Skin of body (tissue), 2 donors: Measurements from ENCODE around the gene CRHR1. TPM values are rescaled to one million over a fixed set of nuclear protein-coding genes. Genes with fewer than 3 reads are reported as not detected.
"Not testable (repeated sequence)": the region's sequence is repeated elsewhere in the genome, so short reads cannot be mapped to it uniquely, and the experiment has no call there.

Experiments used
- DNase-seq: peaks from one replicate; lab custom pipeline; 2025; lab: John Stamatoyannopoulos, UW
- total RNA-seq: library from RNA; depleted of rRNA; stranded (reverse); fragments of >200 nt; gene quantifications from one replicate; pipeline ENCODE4 v1.2.3, GENCODE V29; 2014

CRHR1 gene
- total RNA-seq, 1 donor from 2014 or later, result 0.39 TPM

DNA sequence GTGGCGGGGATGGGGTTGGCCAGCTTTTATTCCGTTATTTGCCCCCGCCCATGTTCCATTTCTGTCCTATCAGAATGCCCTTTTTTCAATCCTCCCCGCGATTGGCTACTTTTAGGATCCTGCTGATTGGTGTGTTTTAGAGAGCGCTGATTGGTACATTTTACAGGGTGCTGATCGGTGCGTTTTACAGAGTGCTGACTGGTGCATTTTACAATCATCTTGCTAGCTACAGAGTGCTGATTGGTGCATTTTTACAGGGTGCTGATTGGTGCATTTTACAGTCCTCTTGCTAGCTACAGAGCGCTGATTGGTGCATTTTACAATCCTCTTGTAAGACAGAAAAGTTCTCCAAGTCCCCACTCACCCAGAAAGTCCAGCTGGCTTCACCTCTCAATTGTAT, 78.0 kb downstream of the CRHR1 start:
- not testable (repeated sequence) for DNase-seq

DNA sequence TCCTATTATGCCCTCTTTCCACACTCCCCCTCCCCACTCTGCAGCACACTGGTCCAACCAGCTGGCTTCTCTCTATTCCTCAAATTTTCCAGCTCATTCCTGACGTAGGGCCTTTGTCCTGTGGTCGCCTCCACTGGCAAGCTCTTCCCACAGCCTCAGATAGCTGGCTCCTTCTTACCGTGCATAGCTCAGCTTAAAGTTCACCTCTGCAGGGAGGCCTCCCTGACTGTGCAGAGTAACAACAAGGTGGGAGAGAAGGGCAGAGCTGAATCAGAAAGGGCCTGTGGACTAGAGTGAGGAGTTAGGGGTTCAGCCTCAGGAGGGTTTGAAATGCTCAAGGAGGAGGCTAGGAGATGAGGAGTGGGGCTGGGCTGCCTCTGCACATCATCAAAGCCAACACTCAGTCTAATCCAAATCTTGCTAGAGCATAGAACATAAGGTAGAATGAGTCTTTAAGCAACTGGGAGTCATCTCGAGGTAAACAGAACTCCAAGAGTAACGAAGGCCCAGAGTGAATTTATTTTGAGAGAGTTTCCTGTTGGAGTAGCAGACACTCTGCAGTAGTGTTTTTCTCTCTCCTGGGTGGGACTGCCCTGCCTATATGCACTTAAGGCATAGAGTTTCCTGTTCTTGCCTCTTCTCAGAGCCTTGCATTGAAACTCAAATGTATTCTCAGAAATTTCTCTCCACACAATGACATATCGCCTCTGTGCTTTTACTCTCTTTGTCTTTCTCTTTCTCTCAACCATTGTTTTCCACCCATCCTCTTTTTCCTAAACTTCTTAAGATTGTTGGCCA, 79.9 kb downstream of the CRHR1 start:
- DNase-seq, result no peak

DNA sequence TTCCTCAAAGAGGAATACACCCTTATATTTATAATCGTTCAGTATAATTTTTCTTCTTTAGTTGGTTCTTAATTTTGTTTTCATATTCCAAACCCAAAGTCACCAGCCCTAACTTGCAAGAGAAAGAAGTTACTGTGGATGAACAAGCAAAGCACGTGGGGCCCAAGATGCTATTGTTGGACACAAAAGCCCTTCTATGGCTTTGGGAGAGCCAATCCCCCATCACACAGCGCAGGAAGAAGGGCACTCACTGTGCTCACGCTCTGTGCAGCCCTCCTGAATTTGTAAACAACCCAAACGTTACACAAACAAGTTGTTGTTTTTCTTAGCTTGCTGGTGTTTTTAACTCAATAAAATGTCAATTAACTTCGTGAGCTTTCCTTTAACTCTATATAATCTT, 83.1 kb downstream of the CRHR1 start:
- DNase-seq, result no peak

DNA sequence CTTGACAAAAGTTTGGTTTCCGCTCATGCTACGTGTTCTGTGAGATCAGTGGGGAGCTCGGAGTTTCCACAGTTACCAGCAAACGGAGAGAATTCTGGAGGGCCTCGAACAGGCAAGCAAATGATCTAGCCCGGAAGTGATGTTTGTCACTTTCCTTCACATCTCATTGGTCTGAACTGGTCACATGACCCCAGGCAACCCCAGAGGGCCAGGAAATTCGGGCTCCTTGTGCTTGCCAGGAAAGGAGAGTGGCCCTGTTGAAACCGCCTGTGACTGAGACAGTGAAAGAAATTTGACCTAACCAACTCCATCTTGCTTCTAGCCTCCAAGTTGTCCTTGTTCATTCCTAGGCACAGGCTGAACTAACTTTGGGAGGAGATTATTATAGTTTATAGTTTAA, 83.6 kb downstream of the CRHR1 start:
- no peak for DNase-seq

DNA sequence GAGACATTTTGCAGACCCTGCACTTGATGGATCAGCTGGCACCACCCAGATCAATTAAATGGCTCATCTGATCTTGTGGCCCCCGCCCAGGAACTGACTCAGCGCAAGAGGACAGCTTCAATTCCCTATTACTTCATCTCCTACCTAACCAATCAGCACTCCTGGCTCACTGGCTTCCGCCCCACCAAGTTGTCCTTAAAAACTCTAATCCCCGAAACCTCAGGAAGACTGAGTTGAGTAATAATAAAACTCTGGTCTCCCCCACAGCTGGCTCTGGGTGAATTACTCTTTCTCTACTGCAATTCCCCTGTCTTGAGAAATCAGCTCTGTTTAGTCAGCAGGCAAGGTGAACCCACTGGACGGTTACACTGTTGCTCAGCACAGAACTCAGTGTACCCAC, 84.2 kb downstream of the CRHR1 start:
- DNase-seq, result no peak

DNA sequence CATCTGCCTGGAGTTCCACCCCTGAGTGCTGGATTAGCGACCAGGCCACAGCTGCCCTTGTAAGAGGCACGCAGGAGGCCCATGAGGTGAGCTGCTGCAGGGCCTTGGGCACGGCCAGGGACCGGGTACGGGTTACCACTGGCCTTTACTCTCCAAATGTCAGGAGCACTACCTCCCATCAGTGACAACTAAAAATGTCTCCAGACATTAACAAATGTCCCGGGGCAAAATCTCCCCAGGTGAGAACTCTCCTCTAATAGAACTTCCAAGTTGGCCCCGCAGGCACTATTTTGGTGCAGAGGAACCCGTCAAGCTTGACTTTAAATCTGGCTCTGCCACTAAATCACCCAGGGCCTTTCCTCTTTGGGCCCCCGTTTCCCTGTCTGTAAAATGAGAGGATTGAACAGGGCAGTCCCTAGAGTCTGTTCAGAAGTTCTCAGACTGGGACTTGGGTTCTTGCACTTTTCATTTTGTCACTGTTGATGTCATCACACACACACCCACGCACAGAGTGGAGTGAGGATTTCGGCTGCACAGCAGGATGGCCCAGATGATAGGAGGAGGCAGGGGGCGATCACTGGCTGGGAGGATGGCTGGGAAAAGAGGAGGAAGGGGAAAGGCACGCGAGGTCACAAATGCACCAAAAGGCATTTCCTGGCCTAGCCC, 85.7 kb downstream of the CRHR1 start:
- no peak for DNase-seq

DNA sequence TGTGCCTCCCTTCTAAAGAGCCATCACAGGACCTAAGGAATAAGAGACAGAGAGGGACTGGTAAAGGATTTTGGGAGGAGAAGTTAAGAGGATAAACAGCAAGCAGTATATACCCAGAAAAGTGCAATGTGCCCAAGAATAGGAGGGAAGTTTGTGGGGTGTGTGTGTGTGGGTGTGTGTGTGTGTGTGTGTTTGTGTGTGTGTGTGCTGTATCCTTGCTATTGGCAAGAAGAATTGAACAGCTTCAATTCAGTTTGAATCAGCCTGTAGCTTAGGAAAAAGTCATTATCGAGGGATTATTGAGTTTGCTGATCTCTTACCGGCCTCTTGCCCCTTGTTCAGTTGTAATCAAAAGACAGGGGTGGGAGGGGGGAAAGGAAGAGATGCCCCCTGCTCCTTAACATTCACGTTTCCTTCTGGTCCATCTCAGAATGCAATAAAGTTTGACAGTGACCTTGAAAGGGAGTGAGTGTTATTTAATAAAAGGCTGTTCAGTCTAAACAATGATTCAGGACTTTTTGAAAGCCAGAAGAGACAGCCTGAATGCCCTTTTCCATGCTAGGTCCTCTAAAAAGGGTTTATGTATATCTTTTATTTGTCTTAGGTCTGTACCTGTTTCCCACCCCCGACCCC, 86.3 kb downstream of the CRHR1 start:
- DNase-seq, result no peak

DNA sequence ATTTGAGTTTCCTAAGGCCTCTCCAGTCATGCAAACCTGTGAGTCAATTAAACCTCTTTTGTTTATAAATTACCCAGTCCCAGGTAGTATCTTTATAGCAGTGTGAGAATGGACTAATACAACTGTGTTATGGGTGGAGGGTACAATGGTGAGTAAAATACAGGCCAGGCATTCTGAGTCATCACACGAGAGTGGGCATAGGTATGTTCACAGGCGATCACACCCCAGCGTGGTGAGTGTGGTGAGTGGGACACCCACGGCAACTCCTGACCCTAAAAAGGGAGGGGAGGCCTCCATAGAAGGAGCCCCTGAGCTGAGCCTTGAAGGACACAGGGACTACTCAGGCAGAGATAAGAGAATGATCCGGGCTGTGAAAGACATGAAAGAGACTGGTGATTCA, 87.6 kb downstream of the CRHR1 start:
- no peak for DNase-seq

DNA sequence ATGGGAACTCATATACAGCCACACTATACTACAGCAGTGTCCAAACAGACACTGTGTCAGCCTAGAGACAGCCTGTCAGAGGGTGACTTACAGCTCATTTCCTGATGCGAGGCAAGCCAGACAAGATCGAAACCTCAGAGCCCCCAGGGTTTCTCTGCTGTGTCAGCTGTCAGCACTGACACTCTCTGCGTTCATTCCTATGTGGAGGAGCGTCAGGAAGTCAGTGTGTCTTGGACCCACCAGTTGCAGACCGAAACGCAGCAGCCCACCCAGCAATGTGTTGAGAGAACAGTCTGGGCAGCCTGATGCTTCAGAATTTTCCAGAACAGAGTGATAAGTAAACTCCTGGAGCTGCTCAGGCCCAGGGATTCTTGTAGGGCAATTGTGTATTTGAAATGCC, 89.6 kb downstream of the CRHR1 start:
- DNase-seq, result no peak

DNA sequence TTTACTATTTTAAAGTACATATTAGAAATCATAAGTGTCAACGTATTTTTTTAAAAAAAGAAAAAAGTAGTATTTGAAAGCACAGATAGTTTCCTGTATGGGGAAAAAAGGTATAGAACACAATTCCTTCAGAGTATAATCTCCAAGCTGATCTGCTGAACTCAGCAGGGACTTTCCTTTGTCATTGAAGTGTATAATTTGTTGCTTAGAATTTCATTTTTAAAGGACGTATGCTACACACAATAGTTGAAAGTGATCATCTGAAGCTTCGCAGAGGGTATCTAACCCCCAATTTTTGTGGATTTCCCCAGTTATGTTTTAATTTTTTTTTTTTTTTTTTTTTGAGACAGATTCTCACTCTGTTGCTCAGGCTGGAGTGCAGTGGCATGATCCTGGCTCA, 90.0 kb downstream of the CRHR1 start:
- DNase-seq, result no peak

DNA sequence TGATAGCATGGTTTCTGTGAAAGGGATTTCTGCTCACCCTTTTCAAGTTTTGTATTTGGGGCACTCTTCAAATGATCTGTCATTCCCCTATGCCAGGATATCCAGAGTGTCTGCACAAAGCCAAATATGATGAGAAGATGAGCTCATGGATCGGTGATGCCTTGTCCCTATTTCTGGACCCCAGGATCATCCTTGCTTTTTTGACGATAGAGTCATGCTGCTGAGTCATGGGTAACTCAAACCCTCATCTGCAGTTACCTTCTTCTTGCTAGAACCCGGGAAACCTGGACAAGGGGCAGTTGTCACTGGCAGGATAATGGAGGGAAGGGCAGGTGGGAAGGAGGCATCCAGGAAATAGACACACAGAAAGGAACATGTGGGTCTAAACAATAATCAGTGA, 92.4 kb downstream of the CRHR1 start:
- no peak for DNase-seq

DNA sequence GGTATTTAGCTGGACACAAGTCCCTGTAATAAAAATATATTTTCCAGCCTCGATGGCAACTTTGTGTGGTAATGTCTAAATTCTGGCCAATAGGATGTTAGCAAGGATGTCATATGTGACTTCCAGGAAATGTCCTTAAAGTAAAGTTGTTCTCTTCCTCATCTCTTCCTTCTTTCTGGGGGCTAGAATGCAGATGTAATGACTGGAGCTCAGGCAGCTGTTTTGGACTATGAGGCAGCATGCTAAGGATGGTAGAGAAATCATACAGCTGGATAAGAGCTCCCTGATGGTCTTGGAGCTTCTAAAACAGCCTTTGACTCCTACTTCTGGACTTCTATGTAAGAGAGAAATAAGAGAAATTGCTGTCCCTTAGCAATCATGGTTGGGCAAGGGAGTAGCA, 93.3 kb downstream of the CRHR1 start:
- no peak for DNase-seq

DNA sequence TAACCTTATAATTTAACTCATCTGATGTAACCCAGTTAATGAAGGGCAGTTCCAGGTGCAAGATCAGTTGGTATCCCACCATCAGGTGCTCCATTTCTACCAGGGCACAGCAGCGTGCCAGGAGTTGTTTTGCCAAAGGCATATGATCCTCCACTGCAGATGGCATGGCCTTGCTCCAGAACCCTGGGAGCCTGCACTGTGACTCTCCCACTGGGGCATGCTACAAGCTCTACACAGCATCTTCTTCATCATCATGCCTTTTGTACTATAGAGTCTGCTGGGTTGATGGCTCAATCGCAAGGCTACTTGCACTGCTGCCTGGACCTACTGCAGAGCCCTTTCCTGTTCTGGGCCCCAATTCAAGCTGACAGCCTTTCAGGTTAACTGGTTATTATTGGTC, 98.9 kb downstream of the CRHR1 start:
- no peak for DNase-seq

Other genes with a start within 250 kb of the CRHR1 start
- not detected for gene SPPL2C, start 60.6 kb downstream of the CRHR1 start, total RNA-seq
- gene MAPT, start 110.2 kb downstream of the CRHR1 start, total RNA-seq, result 4.8 TPM
- not detected for gene STH, start 214.9 kb downstream of the CRHR1 start, total RNA-seq